Endothelial cell of umbilical vein (primary cell): ENCODE measurements around the gene CEP162. TPM values are rescaled to one million over a fixed set of nuclear protein-coding genes. Genes with fewer than 3 reads are reported as not detected.

ENCODE experiments used
- BruUV-seq: library from RNA; stranded (reverse); fragments of 400-500 nt; replicated peaks from 2 replicates; lab custom pipeline; 2021; lab: Mats Ljungman, UMichigan
- CTCF ChIA-PET: fragments of 300-600, 350-600 bp; sonication (Branson Sonifier 250); formaldehyde crosslinking; loops from one replicate; lab custom pipeline; 2021; ENCODE audit warnings: antibody characterized with exemption, inconsistent platforms; lab: Charles Lee
- POLR2A ChIA-PET: fragments of 300-600, 350-600 bp; sonication (Branson Sonifier 250); formaldehyde crosslinking; loops from one replicate; lab custom pipeline; 2021; ENCODE audit warnings: antibody characterized with exemption, inconsistent platforms; lab: Charles Lee
- DNase-seq: peaks from one replicate; pipeline ENCODE4 v3.0.0-alpha.2; 2011; ENCODE audit warnings: low read depth, low spot score
- FAIRE-seq: peaks from 2 replicates; lab custom pipeline; 2011; peaks lifted over from hg19 to GRCh38; lab: Jason Lieb, UNC
- H2AFZ ChIP-seq: 2 replicates; pipeline ENCODE4 v1.6.0; 2012; ENCODE audit warnings: low read depth, low read length, control low read depth, inconsistent platforms
- H3K27ac ChIP-seq: 2 replicates; pipeline ENCODE4 v1.5.1; 2011; ENCODE audit warnings: low read depth, mild to moderate bottlenecking, control low read depth, low read length, moderate library complexity; ENCODE audit not compliant: insufficient read depth
- H3K27me3 ChIP-seq, 2 experiments: 2 replicates each; pipeline versions ENCODE4 v1.6.0 to v1.6.1; 2011; ENCODE audit warnings: low read length in 2 of 2, mixed read lengths in 1 of 2; ENCODE audit not compliant: control insufficient read depth in 2 of 2, insufficient read depth in 2 of 2
- H3K36me3 ChIP-seq, 2 experiments: 2 replicates in 1 of 2; 3 replicates in 1 of 2; pipeline ENCODE4 v1.5.1; 2011; ENCODE audit warnings: low read length in 2 of 2, mild to moderate bottlenecking in 1 of 2, moderate library complexity in 1 of 2; ENCODE audit not compliant: control insufficient read depth in 2 of 2, insufficient read depth in 2 of 2; ENCODE audit errors: extremely low read depth in 1 of 2
- H3K4me1 ChIP-seq: 3 replicates; pipeline ENCODE4 v1.5.1; 2011; ENCODE audit warnings: mild to moderate bottlenecking, low read length; ENCODE audit not compliant: control insufficient read depth, insufficient read depth; ENCODE audit errors: extremely low read depth
- H3K4me2 ChIP-seq: 2 replicates; pipeline ENCODE4 v1.6.1; 2011; ENCODE audit warnings: low read length, control low read depth, mixed read lengths; ENCODE audit not compliant: insufficient read depth
- H3K4me3 ChIP-seq, 3 experiments: fragments of 200-600 bp in 1 of 3; sonication (generic), shearing (Covaris generic) in 1 of 3; replicated peaks in 1 of 3; 2 replicates each; pipeline ENCODE4 v1.5.1; 2011 to 2016; ENCODE audit warnings: control low read depth in 3 of 3, low read length in 3 of 3, mild to moderate bottlenecking in 2 of 3, inconsistent platforms in 1 of 3, low read depth in 1 of 3, moderate library complexity in 1 of 3; ENCODE audit not compliant: insufficient read depth in 1 of 3
- H3K79me2 ChIP-seq: 2 replicates; pipeline ENCODE4 v1.6.0; 2012; ENCODE audit warnings: low read length, inconsistent platforms; ENCODE audit not compliant: control insufficient read depth, insufficient read depth
- H3K9ac ChIP-seq: replicated peaks from 2 replicates; pipeline ENCODE3; 2011; ENCODE audit warnings: low read length, control low read depth; ENCODE audit not compliant: insufficient read depth; ENCODE audit errors: extremely low read depth
- H3K9me1 ChIP-seq: replicated peaks from 3 replicates; pipeline ENCODE4 v1.6.0; 2011; ENCODE audit warnings: mild to moderate bottlenecking, low read length; ENCODE audit not compliant: control insufficient read depth, insufficient read depth; ENCODE audit errors: extremely low read depth
- H3K9me3 ChIP-seq: replicated peaks from 2 replicates; pipeline ENCODE4 v1.5.1; 2012; ENCODE audit warnings: low read length, inconsistent platforms; ENCODE audit not compliant: control insufficient read depth, insufficient read depth
- H4K20me1 ChIP-seq: replicated peaks from 2 replicates; pipeline ENCODE3; 2011; ENCODE audit warnings: mild to moderate bottlenecking, low read length; ENCODE audit not compliant: control insufficient read depth, insufficient read depth; ENCODE audit errors: extremely low read depth
- CTCF ChIP-seq, 2 donors: IDR thresholded peaks; 1 replicate in 1 of 2; 2 replicates in 1 of 2; pipeline ENCODE4 v1.5.1; 2011; ENCODE audit warnings: low read length in 2 of 2, mild to moderate bottlenecking in 2 of 2, moderate library complexity in 2 of 2, control low read depth in 1 of 2, inconsistent platforms in 1 of 2, low read depth in 1 of 2; ENCODE audit not compliant: insufficient read depth in 1 of 2; ENCODE audit errors: extremely low read depth in 1 of 2
- EZH2 ChIP-seq: IDR thresholded peaks from 2 replicates; pipeline ENCODE4 v1.6.1; 2012; ENCODE audit warnings: borderline replicate concordance, low read depth, mild to moderate bottlenecking, moderate library complexity, low read length, inconsistent platforms; ENCODE audit not compliant: severe bottlenecking
- FOS ChIP-seq: IDR thresholded peaks from 2 replicates; pipeline ENCODE4 v1.6.1; 2011; ENCODE audit warnings: mild to moderate bottlenecking, low read length, moderate library complexity, borderline replicate concordance; ENCODE audit not compliant: insufficient read depth
- GATA2 ChIP-seq: IDR thresholded peaks from 2 replicates; pipeline ENCODE4 v1.7.0; 2011; ENCODE audit warnings: low read depth, mild to moderate bottlenecking, moderate library complexity, mixed read lengths, low read length; ENCODE audit not compliant: insufficient read length, insufficient read depth
- JUN ChIP-seq: IDR thresholded peaks from 2 replicates; pipeline ENCODE4 v1.6.1; 2011; ENCODE audit warnings: borderline replicate concordance, low read depth; ENCODE audit not compliant: insufficient read length, insufficient read depth
- MAX ChIP-seq: IDR thresholded peaks from 2 replicates; pipeline ENCODE4 v1.6.1; 2011; ENCODE audit not compliant: insufficient read depth, insufficient read length
- MYC ChIP-seq: IDR thresholded peaks from one replicate; pipeline ENCODE4 v1.6.1; 2011; ENCODE audit warnings: mild to moderate bottlenecking, low read depth, low read length
- POLR2A ChIP-seq: IDR thresholded peaks from 2 replicates; pipeline ENCODE4 v1.6.1; 2012; ENCODE audit warnings: low read depth, mild to moderate bottlenecking, control low read depth, low read length
- POLR2AphosphoS5 ChIP-seq: IDR thresholded peaks from 2 replicates; pipeline ENCODE4 v1.6.1; 2012; ENCODE audit warnings: low read depth, mild to moderate bottlenecking, control low read depth, low read length, moderate library complexity; ENCODE audit not compliant: insufficient read depth
- dilution Hi-C: fragments of 300-500 bp; cut with MboI; formaldehyde crosslinking; loops from one replicate; pipeline ENCODE4 v1.15.0; 2019; ENCODE audit warnings: low sequenced_read_pairs; ENCODE audit not compliant: extremely low pct_ligation_motif_present
- intact Hi-C: fragments of 100-400 bp; cut with micrococcal nuclease; formaldehyde crosslinking; loops from one replicate; pipeline ENCODE4 v1.10.0; 2022
- polyA plus RNA-seq, 4 experiments: library from polyadenylated mRNA; depleted of rRNA in 3 of 4; stranded (reverse) in 3 of 4; unstranded in 1 of 4; fragments of >200 nt; gene quantifications; 2 replicates each; pipeline versions ENCODE4 v1.2.1 to v1.2.3, GENCODE V29; 2011 to 2012; ENCODE audit warnings: missing spikeins in 1 of 4
- total RNA-seq: library from RNA; stranded (reverse); gene quantifications from 2 replicates; pipeline ENCODE4 v1.2.3, GENCODE V29; 2021

The CEP162 gene
- total and polyA plus RNA-seq, 2 donors (not counting 3 experiments of a cell fraction or from before 2014, with no cell fraction given), result 0.79 to 10.8 TPM

DNA sequence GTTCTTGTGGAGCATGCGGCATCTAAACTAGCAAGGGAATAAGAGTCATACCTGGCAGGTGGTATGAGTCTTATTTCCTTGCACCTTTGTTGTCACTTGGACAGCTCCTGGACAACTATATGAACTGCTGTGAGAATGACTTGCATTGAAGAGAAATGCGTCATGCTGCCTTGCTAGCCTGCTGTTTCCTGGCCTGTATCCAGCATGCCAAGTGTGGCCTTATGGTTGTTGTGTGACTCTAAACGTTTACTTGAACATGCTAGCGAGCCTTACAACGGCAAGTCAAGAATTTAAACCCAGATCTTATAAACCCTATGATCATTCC lies 90.4 kb downstream of the CEP162 start:
- Histone ChIP-seq H3K79me2 (no peaks in the 10 kb centered on the region), H3K4me3 (no peak overlapping the region), H3K36me3 (no peaks in the 10 kb centered on the region), H2AFZ (no peak overlapping the region), H4K20me1 (no peaks in the 10 kb centered on the region), H3K9ac (no peak overlapping the region), H3K27me3 (no peaks in the 10 kb centered on the region), H3K9me1 (no peaks in the 10 kb centered on the region), H3K9me3 (no peaks in the 10 kb centered on the region), H3K27ac (no peak overlapping the region), H3K4me2 (no peak overlapping the region), H3K4me1 (peaks cover 16% of the 10 kb centered on the region)
- intact Hi-C loops (no loop called here), dilution Hi-C loops (no loop called here)
- ChIA-PET CTCF (no interaction called here), POLR2A (no interaction called here)
- BruUV-seq, result no TSS peak
- FAIRE-seq, result no peak
- TF ChIP-seq MYC (no peak), MAX (no peak), FOS (no peak), EZH2 (no peak), GATA2 (no peak), POLR2AphosphoS5 (no peak), JUN (no peak), CTCF (IDR thresholded peaks at IDR 0.05; ENCODE audit: extremely low read depth in 1 of 2, insufficient read depth in 1 of 2, low read depth in 1 of 2, low read length in 2 of 2) (no peak), POLR2A (no peak)
- DNase-seq, result no peak
